NCI-H2196 treated with DMSO at 0.1 percent for 48 hours (cell line): ENCODE measurements around the gene IQCC.

ENCODE experiments used
- DNase-seq: peaks from one replicate; lab custom pipeline; 2025; ENCODE audit not compliant: unreplicated experiment; lab: John Stamatoyannopoulos, UW

The IQCC gene

DNA sequence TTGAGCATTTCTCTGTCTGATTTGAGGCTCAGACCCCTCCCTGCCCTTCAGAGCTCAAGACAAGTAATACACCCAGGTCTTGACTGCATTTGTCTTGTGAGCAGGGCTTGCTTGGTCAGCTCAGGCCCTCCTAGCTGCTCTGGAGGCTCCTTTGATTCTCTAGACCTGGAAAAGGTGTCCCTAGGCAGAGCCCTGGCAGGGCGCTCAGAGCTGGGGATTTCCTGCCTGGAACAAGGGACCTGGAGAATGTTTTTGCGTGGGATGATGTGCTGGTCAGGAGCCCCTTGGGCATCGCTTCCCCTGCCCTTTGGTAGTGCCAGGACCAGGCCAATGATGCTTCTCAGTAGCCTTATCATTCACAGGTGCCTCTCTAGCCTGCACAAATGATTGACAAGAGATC lies 9.9 kb upstream of the IQCC start:
- DNase-seq: no peak

GRCh38 chr1:32195972-32196823 lies 9.3 kb upstream of the IQCC start:
- no peak for DNase-seq

- no peak for DNase-seq
These were observed 8.4 kb upstream of the IQCC start for GRCh38 chr1:32197074-32197473.

DNA sequence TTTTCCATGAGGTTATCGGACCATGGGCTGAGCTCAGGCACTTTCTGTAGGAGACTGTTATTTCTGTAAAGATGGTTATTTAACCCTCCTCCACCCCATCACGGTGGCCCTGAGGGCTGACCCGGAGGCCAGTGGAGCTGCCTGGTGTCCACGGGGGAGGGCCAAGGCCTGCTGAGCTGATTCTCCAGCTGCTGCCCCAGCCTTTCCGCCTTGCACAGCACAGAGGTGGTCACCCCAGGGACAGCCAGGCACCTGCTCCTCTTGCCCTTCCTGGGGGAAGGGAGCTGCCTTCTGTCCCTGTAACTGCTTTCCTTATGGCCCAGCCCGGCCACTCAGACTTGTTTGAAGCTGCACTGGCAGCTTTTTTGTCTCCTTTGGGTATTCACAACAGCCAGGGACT lies 7.6 kb upstream of the IQCC start:
- DNase-seq: no peak

DNA sequence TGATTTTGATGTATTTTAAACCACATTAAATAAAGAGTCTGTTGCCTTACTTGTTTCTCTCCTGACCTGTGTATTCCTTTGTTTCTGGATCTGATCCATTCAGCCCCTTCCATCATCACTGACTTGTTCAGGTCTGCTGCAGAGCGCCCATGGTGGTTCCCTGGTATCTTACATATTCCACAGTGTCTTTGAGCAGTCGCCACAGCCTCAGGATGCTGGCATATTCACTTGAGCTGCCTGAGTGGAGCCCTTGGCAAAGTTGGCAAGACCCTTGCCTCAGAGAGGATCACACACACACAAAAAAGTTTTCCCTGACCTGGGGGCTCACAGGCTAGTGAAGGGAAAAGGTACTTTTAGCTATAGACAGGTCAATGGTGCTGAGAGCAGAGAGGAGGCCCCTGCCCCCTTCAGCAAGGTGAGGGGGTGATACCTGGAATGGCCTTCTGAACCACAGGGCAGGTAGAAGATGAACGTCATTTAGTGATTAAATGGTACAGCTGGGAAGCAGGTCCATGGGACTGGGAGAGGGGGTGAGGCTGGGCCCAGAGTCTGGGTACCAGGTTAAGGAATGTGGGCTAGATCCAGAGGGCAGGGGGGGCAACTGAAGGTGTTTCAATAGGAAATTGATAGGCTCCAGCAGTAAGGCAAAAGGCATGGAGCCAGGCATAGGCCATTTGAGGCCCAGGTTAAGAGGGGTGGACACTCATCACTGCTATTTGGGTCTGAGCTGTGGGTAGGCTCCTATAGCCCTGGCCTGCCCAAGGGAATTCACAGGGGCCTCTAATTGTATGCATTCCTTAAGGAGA lies 7.0 kb upstream of the IQCC start:
- no peak for DNase-seq

GRCh38 chr1:32199043-32199716 lies 6.3 kb upstream of the IQCC start:
- DNase-seq: no peak

- peak; percentile 77 for DNase-seq
These were observed 5.8 kb upstream of the IQCC start for GRCh38 chr1:32199717-32200072.

- DNase-seq: peak; percentile 51
These were observed 5.1 kb upstream of the IQCC start, which contains the start of gene CCDC28B for GRCh38 chr1:32200226-32201010. Gene CCDC28B (plus strand): TSS chr1:32200595. CDS start chr1:32201936, 1,341 bp downstream.

DNA sequence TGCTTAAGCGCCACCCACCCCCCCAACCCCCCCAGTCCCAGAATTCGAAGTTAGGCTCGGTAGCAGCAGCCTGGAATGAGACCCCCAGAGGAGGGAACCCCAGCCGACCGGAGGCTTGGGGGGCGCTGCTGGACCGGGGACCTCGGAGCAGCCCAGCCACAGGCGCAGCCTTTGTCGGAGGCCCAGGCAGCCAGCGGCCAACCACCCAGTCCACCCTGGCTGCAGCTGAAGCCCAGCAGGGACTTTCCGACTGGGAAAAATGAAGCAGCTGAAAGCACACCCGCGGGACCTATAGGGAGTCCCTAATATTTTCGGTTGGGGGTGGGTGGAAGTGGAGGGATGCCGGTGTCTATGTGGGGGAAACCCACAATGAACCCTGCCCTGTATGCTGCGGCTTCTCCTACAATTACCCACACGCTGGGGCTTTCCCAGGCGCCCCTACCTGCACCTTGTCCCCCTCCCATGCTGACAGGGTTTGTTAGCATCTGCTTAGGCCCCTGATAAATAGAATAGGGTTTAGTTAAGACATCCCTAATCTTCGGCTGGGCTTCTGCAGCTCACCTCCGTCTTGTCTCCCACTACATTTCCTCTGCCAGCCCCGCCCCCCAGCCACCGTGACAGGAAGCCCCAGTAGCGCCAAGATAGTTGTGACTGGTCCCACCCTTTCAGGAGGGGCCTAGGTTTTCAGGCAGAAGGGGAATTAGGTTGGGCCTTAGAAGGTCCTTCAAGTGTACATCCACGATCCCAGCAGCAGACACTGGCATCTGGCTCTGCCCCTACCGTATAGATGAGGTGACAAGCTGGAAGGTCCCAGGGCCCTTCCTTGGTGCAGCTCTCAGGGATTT lies 4.2 kb upstream of the IQCC start:
- no peak for DNase-seq

GRCh38 chr1:32204943-32205361 lies 519 bp upstream of the IQCC start:
- DNase-seq: no peak

- no peak for DNase-seq
These were observed 3.0 kb downstream of the IQCC start for GRCh38 chr1:32208469-32208868.

GRCh38 chr1:32208891-32209328 lies 3.4 kb downstream of the IQCC start, which contains the start of gene DCDC2B:
Gene DCDC2B (plus strand): TSS chr1:32209089. CDS start chr1:32209094, 5 bp downstream.
- peak; percentile 91 for DNase-seq

GRCh38 chr1:32215629-32216480 lies 10.4 kb downstream of the IQCC start:
- DNase-seq: peak; percentile 66

- DNase-seq: no peak
These were observed 11.1 kb downstream of the IQCC start for GRCh38 chr1:32216566-32216965.

DNA sequence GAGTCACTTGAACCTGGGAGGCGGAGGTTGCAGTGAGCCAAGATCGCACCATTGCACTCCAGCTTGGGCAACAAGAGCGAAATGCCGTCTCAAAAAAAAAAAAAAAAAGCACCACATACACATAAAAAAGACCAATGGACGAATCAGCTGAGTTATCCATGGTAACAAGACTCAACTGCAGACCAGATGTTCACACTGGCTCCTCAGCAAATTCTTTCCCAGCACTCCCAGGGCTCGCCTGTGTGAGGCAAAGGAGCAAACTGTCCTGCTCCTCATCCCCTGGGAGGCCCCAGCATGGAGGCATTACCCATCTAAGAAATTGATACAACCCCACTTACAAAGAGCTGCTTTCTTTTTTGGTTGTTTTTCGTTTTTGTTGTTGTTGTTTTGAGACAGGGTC lies 13.6 kb downstream of the IQCC start:
- DNase-seq: no peak

DNA sequence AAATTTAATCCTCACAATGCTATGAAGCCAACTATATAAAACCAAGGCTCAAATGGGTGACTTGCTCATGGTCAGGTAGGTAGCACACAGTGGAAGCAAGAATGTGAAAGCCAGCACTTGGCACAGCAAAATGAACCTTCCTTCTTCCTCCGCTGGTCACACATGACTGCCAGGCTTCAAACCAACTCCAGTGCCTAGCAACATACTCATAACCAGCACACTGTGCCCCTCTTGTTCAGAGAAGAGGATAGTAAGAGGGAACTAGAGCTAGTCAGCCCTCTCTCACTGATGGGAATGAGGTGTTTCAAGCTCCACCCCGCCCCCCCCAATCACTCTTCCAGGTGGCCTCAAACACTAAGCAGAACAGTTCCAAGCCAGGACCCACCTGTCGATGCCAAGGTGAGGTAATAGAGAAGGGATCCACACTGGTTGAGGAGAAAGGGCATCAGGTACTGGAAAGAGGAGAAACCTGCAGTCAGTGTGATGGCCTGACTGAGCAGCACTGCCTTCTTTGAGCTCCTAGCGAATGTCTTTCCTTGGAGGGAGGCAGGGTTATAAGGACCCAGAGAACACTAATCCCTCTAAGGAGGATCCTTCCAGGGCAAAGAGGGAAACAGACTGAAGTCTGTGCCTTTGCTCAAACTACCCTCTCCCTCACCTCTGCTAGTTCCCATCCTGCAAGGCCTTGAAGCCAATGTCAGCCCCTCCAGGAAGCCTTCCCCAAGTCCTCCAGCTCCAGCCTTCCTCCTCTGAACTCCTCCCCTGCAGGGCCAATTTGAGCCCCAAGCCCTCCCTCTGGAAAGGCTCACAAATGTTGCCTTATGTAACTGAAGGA lies 15.5 kb downstream of the IQCC start:
- no peak for DNase-seq

GRCh38 chr1:32221581-32221979 lies 16.1 kb downstream of the IQCC start:
- no peak for DNase-seq
